CD4-positive, alpha-beta T cell treated with Interleukin-6 at 100 ng/mL for 8 hours (primary cell): ENCODE measurements around the gene PER2.

ENCODE experiments used
- DNase-seq: peaks from one replicate; pipeline ENCODE4 v3.0.0-alpha.2; 2020; ENCODE audit warnings: mixed read lengths, low spot score

Gene PER2

DNA sequence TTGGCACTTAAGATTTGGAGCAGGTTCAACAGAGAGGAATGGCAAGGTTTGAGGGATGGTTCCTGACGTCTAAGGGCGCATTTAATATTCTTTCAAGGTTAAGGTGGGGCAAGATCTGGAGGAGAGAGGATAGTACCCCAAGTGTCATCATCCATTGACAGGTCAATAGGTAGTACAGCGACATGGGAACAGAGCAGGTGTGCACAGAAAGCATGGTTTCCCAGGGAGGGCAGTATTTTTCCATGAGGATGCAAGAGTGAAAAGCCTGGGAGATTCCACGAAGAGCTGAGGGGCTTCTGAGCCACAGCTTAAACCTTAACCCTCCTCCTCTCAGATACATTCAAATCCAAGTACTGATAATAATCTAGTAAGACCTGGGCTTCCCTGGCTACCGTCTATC lies 57.7 kb downstream of the PER2 start:
- DNase-seq: no peak

DNA sequence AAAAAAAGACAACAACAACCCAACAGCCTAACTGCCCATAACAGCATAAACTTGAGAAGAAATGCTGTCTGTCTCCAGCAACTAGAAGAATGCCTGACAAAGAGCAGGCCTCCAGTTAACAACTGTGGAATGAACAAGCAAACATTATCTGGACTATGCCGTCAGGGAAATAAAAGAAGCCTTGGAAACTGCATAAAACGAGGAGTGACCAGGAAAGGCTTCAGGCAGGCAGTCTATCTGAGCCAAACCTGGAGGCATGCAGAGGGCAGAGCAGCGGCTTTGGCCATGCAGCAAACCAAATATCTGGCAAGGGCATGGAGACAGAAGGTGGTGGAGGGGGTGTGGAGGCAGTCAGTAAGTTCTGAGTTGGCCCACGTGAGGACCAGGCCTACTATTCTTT lies 59.7 kb downstream of the PER2 start:
- DNase-seq: no peak

- no peak for DNase-seq
Measured at GRCh38 chr2:238227587-238228032, 60.8 kb downstream of the PER2 start.

DNA sequence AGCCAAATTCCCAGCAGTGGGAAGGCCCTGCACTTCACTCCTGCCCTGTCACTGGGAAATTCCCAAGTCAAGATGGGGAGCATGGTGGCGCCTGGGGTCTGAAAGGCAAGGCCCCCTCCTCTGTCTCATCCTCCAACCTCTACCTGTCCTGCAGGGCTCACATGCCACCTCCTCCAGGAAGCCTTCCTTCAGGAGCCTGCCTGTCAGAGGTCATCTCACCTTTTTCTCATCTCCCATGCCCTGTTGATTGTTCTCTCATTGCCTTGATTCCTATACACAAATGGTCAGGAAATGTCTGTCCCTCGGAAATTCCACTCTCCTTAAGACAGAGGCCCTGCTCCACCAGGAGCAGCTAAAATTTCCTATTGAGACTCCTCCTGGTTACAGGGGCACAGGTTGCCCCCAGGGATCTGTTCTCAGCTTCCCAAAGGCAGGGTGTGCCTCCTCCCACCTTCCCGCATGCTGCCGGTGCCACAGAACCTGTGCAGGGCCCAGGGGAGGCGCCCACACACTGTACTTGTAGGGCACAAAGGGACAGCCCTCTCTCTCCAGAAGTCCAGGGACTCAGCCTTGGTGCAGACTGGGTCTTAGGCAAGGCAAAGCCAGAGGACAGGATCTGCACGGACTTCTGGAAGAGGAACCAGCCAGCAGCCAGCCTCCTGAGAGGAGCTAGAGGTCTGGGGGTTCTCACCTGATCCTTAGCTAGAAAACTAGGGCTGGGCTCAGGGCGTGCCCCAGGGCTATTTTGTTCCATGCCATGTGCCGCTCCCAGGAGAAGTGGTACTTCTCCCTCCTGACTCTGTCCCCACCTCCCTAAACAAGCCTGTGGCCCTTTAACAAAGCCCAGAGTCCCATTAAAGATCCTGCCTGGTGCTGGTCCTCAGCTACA lies 61.5 kb downstream of the PER2 start:
- no peak for DNase-seq

- DNase-seq: no peak
Measured at GRCh38 chr2:238225911-238226697, 62.3 kb downstream of the PER2 start.

DNA sequence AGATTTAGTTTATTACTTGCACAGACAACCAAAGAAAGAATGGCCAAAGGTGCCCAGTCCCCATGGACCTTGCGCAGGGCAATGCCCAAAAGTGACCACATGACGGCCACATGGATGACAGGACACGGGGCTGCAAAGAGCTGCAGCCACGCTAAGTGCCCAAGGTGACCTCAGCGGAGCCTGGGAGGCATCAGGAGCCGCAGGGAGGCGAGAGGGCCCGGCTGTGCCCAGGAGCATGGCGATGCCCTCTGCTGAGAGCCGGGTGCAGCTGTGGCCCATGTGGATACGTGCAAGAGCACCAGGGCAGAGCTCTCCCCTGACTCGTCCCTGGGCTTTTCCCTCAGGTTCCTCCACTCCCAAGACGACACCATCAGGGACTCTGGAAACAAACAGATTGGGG lies 63.3 kb downstream of the PER2 start:
- no peak for DNase-seq

- DNase-seq: no peak
Measured at GRCh38 chr2:238224356-238225035, 63.9 kb downstream of the PER2 start.

- peak; percentile 19 for DNase-seq
Measured at GRCh38 chr2:238220892-238221521, 67.4 kb downstream of the PER2 start.

- no peak for DNase-seq
Measured at GRCh38 chr2:238220274-238220891, 68.0 kb downstream of the PER2 start.

DNA sequence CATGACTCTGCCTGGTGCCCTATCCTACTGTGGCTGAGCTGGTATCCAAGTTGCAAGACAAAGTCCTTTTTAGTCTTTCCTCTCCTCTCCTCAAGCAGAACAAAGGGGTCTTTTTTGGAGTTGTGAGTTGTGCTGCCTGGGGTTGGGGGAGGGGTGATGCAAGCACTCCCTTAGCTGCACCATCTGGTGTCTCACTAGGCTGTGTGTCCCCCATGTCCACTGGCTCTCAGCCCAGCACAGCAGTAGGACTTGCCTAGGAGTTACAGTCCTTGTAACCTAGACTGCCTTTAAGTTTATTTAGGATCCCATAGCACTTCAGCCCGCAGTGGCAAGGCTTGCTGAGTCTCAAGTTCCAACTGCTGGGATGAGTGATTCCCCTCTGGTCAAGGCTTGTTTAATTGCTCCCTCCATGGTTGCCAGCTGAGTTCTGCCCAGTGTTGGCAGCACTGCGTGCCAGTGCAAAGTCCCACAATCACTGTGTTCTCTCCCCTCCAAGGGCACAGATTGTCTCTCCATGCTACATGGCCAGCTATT lies 71.7 kb downstream of the PER2 start:
- DNase-seq: no peak

DNA sequence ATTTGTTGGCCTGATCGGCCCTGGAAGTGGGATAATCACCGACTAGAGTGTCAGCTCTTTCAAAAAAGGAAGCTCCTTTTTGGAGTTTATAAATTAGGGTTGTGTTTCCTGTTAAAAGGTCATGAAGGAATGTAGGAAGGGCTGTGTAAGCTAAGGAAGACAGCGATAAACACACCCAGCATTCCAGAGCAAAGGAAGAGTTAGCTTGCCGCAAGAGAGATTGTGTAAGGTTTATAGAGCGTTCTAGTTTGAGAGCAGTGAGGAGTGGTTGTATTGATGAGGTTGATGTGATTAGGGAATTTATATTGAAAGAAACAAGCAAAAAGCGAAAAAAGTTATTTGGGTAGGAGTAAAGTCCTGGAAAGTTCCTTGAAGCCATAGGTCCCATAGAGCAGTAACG lies 81.4 kb downstream of the PER2 start:
- no peak for DNase-seq

DNA sequence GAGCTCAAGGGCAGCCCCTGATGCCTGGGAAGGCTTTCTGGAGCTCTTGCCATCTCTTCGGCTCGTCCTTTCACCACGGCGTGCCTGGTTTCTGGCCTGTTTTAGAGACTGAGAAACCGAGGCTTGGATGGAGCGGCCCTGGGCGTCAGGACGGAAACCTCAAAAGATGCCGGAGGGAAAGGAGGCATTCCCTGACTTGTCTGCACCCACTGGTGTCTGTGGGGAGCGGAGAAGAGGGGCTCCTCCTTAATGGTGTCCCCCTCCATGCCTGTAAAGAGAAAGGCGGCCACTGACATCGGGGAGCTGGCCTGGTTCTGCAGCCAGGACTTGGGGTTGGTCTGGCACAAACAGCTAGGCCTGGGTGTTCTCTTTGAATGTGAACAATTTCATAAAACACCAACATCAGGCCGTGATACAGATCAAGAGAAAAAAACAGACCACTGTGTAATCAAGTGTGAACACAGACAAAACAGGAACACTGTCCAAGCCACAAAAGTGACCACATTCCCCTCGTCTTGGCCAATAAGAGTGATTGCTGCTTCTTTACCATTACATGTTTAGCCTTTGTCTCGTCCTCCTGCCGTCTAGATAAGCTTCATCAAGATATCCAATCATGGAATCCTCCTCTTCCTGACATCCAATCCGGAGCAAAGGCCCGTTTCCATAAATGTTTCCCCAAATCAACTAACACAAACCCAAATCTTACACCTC lies 84.3 kb downstream of the PER2 start:
- DNase-seq: no peak

DNA sequence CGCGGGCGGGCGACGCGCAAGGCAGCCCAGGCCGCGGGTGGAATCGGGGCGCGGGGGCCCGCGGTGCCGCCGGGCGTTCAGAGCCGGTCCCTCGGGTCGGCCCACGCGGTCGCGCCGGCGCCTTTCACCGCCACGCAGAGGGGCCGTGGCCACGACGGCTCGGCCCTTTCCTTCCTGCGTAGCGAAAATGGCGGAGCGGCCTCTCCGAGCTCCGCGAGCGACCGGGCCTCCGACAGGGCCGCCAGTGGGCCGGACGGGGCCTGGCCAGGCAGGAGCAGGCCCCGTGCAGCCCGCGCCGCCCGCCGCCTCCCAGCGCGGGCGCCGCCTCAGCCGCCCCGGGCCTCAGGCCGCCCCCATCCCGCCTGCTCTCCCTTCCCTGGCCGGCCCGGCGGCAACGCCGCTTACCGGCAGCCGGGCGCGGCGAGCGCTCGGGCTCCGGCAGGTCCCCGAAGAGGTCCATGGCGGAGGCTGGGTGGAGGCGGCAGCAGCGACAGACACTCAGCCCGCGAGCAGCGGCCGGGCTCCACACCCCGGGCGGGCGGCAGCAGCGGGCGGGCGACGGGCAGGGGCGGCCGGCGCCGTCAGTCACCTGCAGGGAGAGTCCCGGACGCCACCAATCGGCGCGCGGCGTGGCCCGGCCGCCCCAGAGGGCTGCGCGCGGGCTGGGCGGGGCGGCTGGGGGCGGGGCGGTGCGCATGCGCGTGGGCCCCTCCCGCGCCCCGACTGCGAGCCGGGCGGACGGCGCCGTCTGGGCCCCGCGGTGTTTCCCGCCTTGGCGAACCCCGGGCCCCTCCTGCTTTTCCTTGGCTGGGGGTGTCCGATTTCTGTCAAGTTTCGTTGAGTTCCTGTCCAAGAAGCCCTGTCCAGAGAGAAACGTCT lies 85.1 kb downstream of the PER2 start, which contains the start of gene ILKAP:
TSS of gene ILKAP (minus strand) at position 602 of the 879 bp plus-strand sequence. CDS start at position 460, 142 bp downstream.
- peak; percentile 88 for DNase-seq

DNA sequence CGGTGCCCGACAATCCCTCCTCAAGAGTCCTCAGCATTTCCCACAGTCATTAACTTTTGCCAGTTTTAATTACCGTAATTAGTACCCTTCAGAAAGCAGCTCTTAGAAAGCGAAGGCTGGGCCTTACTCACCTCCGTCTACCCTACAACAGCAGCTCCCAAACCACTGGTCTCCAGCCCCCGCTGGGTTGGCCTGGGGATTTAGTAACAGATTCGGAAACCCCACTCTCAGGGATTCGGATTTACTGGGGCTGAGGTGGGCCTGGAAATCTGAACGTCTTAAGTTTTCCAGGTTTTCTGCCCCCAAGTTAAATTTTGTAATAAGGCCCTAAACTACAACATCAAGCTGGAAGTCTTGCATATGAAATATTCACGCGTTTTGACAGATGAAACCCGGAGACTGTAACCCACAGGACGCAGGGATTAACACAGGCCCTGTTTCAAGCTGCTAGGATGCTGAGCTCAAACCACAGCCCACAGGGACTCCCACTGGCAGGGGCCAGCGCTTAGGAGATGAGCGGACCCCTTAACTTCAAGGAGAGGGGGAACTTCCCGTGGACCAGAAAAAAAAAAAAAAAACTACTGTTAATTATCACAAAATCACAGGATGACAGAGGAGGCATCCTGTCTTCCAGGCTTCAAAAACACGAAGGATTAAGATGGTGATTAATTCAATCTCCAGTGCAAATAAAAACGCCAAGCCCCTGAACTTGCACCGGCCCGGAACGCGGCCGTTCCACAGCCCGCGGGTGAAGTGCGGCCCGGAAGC lies 85.9 kb downstream of the PER2 start:
- no peak for DNase-seq
